Epithelial cell of prostate (primary cell): Measurements from ENCODE around the gene FNTB.
A peak's percentile ranks its signal among the peaks of the same experiment; 100 is the strongest.
"Not testable (repeated sequence)": the region's sequence is repeated elsewhere in the genome, so short reads cannot be mapped to it uniquely, and the experiment has no call there.

Source experiments
- DNase-seq: peaks from one replicate; pipeline ENCODE4 v3.0.0-alpha.2; 2011; ENCODE audit warnings: low read depth, low spot score
- H3K27ac ChIP-seq: fragments of 450-650 bp; 2 replicates; pipeline ENCODE4 v1.5.1; 2017; ENCODE audit warnings: mild to moderate bottlenecking

Gene FNTB

DNA sequence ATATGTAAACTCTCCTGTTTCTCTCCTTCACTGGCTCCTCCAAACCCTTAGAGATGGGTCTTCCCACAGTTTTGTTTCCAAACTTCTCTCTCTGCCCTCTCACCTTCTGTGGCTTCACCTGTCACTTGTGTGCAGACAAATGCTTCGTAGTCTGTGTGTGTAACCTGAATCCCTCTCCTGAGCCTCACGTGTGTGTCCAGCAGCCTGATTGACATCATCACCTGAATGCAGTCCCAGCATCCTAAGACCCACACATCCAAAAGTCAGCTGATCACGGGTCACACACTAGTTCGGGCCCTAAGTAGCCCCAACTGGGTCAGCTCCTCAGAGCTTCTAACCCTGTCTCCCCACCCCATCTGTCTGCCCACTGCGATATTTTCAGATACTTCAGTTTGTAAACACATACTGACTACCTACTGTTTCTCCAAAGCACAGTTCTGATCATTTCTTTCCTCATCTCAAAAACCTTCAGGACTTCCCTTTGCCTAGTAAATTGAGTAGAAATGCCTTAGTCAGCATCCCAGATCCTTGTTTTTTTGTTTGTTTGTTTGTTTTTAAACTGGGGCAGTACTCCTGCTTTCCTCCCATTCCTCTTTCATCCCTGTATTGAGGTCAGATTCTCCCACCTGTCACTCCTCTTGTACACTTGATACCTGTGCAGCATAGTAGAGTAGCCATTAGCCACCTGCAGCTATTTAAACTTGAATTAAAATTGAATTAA lies 23.7 kb downstream of the FNTB start:
- no peak for DNase-seq
- H3K27ac ChIP-seq, result no peak overlapping the region

DNA sequence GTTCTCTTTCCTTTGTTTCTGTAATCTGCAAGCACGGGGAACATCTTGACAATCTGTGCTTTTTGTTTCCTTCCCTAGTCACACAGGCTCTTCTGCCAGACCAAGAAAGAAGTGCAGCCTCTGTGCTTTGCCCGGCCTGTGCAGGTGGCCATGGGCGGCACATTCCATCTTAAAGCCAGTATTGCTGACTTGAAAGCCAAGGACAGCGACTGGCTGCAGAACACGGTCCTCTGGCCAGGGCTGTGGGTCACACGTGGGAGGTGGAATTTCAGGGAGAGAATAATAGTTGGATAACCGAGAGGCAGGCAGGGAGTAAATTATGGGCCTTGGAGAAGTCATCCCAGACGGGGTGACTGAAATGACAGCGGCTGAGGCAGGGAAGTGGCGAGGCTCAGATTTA lies 24.8 kb downstream of the FNTB start:
- no peak for DNase-seq
- no peak overlapping the region for H3K27ac ChIP-seq

DNA sequence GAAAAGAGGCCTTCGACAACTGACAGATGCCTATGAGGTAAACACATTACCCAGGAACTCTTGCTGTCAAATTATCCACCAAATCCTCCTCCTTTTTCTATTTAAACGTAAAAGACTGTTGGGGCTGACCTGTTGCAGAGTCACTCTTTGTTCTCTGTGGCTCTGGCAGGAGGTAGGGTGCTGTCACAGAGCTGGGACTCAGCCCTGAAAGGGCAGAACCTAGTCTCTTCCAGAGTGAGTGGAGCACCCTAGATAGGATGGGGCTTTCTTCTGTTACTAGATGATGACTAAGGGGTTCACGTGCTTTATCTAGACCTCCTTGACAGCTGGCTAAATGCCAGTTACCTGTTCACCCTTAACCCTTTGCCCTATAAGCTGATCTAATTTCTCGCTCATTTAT lies 25.7 kb downstream of the FNTB start:
- no peak for DNase-seq
- no peak overlapping the region for H3K27ac ChIP-seq

DNA sequence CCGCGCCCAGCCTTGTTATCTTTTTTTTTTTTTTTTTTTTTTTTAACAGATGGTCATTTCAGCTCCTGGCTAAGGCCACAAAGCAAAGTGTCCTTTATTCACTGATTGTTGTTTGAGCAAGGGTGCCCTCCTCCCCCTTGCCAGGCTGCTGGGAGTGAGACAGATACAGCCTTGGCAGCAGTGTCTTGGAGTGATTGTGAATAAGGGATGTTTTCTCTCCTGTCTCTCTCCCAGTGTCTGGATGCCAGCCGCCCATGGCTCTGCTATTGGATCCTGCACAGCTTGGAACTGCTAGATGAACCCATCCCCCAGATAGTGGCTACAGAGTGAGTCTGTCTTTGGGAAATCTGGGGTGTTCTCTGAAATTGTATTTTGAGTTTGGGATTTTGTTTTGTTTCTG lies 28.7 kb downstream of the FNTB start:
- no peak for DNase-seq
- no peak overlapping the region for H3K27ac ChIP-seq

DNA sequence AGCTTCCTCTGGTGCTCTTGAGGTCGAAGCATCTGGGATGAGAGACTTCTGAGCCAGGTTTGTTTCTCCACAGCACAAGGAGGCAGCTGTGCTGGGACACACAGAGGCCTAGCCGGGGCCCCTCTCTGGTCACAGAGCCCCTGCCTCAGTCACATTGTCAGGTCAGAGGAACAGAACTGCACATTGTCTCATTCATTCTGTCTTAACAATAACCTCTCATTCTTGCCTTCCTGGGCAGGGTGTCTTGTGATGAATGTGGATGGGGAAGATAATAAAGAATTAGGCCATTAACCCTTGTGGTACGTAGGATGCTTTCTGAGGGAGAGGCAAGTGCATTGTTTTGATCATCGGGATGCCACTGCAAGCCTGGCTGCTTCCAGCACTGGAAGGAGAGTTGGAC lies 29.8 kb downstream of the FNTB start:
- DNase-seq, result no peak
- H3K27ac ChIP-seq, result no peak overlapping the region

DNA sequence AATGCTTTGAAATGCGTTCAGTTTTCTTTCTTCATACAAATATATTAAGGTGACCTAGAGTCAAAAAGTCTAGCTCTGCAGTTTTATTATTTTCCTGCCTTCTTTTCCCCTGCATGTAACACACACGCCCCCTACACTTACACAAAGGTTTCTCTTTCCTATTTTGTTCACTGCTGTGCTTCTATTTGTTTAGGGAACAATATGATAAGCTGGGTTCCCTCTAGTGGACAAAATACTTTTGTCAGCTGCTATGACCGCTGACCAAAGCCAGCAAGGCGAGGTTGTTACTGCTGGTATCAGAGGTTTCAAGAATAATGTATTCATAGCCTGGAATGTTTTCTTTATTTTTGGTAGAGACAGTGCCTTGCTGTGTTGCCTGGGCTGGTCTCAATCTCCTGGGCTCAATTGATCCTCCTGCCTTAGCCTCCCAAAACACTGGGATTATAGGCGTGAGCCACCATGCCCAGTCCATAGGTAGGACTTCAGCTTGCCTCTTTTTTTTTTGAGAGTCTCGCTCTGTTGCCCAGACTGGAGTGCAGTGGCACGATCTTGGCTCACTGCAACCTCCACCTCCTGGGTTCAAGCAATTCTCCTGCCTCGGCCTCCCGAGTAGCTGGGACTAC lies 33.4 kb downstream of the FNTB start:
- peak; percentile 27 for DNase-seq
- H3K27ac ChIP-seq, result no peak overlapping the region

DNA sequence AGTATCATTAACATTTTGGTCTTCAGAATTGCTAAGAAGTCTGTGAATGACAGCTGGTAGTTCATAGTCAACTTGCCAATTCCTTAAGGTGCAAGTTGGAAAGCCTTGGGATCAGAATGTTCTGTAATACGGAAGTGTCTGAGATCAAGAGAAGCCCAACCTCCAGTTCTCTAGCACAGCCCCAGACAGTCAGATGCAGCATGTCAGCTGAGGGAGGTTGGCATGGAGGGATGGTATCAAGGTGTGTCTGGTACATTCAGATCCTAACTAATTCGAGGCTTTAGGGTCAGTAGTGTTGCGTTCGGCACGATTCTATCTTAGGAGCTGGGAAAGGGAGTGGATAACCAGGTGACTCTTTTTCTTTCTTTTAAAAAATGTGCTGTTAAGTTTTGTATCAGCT lies 38.3 kb downstream of the FNTB start:
- no peak overlapping the region for H3K27ac ChIP-seq
- DNase-seq, result no peak

DNA sequence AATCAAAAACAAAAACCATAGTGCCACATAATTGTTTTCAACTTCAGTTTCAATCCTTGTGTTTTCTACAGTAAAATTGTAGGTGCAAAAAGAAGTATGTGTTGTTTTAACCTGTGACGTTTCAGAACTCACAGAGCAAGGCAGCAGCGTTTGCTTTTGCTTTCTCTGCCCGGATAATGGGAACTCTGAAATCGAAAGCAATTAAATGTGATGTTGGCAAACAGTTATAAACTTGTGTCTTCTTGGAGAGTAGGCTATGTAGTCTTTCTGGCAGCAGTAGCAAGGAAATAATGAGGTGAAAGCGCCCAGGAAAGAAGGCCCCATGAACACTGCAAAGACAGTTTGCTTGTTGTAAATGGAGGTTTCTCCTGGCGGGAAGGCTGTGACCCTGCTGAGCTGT lies 39.1 kb downstream of the FNTB start:
- no peak for DNase-seq
- peak overlapping the region; percentile 62 for H3K27ac ChIP-seq

DNA sequence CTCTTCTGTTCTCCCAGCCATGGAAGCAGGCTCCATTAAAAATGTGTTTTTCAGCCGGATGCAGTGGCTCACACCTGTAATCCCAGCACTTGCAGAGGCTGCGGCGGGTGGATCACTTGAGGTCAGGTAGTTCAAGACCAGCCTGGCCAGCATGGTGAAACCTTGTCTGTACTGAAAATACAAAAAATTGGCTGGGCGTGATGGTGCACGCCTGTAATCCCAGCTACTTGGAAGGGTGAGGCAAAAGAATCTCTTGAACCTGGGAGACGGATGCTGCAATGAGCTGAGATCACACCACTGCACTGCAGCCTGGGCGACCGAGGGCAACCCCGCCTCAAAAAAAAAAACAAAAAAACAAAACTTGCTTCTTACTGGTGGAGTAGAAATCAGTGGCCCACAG lies 39.8 kb downstream of the FNTB start:
- DNase-seq, result no peak
- H3K27ac ChIP-seq, result peak overlapping the region; percentile 62

DNA sequence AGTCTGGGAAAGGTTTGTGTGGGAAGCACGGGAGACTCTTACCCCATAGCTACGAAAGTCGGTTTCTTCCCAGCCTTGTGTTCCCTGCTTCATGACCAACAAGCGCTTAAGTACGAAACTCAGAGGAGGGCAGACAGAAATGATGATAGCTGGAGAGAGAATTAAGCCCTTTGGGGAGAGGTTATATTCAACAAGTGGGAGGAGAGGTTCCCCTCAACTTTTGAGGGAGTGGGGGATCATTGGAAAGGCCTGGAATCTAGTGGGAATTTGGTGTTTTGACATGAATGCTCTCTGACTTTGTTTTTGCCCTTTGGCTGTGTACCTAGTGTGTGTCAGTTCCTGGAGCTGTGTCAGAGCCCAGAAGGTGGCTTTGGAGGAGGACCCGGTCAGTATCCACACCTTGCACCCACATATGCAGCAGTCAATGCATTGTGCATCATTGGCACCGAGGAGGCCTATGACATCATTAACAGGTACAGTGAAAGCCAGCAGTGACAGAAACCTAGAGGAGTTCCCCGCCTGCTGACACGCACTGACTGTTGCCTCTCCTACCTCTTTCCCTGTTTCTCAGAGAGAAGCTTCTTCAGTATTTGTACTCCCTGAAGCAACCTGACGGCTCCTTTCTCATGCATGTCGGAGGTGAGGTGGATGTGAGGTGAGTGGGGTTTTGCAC lies 40.6 kb downstream of the FNTB start:
- DNase-seq, result no peak
- peak overlapping the region; percentile 62 for H3K27ac ChIP-seq

DNA sequence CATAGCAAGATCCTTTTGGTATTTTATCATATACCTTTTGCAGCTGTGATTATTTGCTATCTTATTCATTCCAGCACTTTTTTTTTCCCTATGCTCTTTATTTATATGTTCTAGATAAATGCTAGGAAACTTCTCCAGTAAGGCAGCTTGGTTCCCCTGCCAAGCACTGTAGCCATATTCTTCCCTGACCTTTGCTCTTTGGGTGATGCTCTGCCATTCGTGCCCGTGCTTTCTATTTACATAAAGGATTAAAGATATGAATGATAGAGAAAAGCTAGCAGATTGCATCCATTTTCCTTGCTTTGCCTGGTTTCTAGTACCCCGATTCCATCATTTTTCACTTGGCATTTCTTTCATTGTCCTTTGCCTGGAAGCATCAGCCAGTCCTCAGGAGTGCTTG lies 42.2 kb downstream of the FNTB start:
- H3K27ac ChIP-seq, result no peak overlapping the region
- DNase-seq, result no peak

DNA sequence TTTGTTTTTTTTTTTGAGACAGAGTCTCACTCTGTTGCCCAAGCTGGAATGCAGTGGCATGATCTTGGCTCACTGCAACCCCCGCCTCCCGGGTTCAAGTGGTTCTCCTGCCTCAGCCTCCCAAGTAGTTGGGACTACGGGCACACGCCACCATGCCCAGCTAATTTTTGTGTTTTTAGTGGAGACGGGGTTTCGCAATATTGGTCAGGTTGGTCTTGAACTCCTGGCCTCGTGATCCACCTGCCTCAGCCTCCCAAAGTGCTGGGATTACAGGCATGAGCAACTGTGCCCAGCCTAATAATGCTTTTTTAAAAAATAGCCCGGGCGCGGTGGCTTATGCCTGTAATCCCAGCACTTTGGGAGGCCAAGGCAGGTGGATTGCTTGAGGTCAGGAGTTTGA lies 44.6 kb downstream of the FNTB start:
- H3K27ac ChIP-seq, DNase-seq: not testable (repeated sequence)

DNA sequence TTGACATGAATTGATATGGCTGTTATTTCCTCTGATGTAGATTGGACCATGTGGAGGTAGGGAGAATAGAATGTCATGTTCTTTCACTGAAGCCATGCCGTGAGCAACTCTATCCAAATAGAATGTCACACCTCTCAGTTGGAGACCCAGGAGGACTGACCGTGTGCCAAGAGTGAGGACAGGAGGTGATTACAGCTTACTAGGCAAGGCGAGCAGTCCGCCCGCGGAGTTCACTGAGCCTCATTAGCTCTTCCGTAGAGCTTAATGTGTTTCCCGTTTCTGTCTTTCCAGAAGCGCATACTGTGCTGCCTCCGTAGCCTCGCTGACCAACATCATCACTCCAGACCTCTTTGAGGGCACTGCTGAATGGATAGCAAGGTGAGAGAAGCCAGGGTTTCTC lies 45.6 kb downstream of the FNTB start:
- DNase-seq, result no peak
- H3K27ac ChIP-seq, result no peak overlapping the region

DNA sequence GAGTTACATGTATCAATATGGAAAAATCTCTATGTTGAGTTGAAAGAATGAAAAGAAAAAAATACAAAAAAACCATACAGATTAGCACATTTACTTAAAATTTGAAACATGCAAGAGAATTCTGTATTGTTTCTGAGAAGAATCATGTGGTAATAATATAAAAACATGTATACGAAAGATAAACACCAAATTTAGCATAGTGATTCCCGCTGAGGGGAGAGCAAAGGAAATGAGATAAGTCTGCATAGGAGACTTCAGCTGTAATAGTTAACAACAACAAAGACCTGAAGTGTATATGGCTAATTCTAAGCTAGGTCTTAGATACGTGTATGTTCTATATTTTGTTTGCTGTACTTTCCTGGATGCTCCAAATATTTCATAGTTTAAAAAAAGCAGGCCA lies 46.5 kb downstream of the FNTB start:
- no peak for DNase-seq
- H3K27ac ChIP-seq, result no peak overlapping the region

DNA sequence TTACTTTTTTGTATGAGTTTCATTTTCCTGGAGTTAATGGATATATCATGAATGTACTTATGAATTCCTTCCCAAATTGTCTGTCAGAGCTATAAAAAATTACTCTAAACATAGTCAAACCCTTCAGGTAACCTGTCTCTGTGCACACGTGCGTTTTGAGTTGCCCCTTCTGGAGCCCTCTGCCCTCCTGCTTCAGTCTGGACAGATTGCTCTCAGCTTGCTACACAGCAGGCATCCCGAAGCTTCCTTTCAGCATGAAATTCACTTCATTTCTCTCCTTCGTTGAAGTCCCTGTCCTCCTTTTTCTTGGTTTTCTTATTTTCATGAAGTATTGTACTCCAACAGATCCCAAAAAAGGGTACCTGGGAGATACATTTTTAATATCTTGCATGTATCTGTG lies 47.3 kb downstream of the FNTB start:
- DNase-seq, result no peak
- no peak overlapping the region for H3K27ac ChIP-seq

DNA sequence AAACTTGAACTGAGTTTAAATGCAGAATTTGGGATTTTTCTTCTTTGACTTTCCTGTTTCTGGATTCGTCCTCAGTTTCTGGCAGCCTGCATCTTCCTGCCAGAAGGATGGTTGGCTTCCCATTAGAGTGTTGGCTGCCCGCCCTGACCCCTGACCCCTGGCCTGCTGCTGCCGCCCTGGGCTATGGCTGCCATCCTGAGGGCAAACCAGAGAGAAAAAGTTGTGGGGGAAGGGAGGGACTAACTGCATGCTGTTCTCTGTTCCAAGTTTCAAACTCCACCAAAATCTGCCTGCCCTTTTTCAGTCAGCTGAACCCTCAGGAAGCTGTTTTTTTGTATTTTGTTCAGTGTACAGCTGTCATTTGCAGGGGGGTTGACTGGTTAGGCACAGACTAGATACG lies 48.4 kb downstream of the FNTB start:
- DNase-seq, result no peak
- H3K27ac ChIP-seq, result no peak overlapping the region

DNA sequence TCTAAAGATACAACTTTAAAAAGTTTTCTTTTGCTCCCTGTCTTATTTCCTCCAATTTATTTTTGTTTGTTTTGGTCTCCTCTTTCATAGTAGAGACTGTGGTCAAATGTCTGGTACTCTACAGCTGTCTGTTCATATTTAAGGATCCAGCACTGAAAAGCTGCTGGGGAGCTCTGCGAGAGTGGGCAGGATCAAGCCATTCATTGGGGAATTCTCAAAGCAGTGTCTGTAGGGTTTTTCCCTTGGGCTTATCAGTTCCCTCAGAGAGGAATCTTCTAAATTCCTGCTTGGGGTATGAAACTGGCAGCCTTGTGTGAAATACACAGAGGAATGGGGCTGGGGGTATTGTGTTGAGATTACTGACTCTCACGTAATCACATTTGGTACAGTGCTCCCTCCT lies 52.3 kb downstream of the FNTB start:
- H3K27ac ChIP-seq, result no peak overlapping the region
- DNase-seq, result no peak

DNA sequence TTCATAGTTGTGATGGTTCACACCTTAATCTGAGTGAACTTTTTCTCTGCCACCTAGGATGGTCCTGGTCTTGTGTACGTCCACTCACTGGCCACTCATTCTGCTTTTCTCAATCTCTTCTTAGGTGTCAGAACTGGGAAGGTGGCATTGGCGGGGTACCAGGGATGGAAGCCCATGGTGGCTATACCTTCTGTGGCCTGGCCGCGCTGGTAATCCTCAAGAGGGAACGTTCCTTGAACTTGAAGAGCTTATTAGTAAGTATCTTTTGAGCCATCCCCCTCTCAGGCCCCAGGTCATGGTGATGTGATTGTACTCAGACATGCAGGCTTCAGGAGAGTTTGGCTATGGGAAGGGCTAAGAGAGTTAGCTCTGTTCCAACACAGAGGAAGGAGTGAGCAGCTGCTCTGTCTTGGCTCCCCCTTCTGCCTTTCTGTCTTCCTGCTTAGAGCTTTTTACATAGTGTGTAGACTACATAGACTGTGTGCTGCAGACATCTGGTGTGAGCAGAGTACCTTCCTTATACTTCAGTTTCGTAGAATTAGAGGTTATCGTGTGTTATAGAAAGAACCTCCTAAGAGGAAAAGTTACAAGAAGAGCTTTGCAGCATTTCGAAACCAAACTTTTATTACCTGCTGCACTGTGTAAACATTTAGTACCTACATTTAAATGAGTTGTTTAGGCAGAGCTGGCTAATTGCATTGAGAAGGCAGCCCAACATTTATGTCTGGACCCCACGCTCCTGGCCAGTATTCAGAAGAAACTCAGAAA lies 54.2 kb downstream of the FNTB start:
- no peak for DNase-seq

DNA sequence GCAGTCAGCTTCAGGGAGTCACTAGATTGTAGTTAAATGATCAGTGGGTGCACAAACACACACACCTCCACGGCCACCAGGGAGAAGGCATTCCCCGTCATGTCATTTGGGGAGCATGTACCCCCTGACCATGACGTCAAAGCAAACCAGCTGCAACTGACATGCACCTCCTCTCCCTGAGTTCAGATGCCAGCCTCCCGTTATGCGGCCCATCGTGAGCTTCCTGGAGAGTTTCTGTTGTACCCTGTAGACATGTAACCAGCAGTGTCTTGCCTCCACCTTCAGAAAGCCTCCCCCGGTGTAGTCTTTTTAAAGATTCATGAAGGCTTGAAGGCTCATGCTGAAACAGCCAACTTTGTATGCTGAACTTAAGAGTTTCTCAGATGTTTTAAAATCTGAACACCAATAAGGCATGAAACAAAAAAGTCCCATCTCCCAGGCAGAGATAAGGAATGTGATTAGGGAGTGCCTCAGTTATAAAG lies 54.8 kb downstream of the FNTB start:
- no peak overlapping the region for H3K27ac ChIP-seq
- DNase-seq, result no peak

More for the DNA sequence above, 54.2 kb downstream of the FNTB start:
- H3K27ac ChIP-seq, result no peak overlapping the region

DNA sequence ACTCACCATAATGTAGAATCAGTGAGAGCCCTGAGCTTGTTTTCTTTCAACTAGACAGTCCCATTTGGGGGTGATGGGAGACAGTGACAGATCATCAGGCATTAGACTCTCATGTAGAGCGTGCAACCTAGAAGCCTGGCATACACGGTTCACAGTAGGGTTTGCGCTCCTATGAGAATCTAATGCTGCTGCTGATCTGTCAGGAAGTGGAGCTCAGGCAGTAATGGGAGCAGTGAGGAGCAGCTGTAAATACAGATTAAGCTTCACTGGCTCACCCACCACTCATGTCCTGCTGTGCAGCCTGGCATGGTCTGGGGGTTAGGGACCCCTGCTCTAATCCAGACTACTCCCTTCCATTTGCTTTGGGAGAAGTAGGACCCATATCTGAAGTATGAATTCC lies 55.6 kb downstream of the FNTB start:
- DNase-seq, result no peak
- no peak overlapping the region for H3K27ac ChIP-seq
